Transverse colon (tissue), 3 donors: ENCODE results near the gene PPM1B.

Experiments
- CTCF ChIP-seq, 5 experiments: fragments of 200-600 bp in 3 of 5; fragments of 450-650 bp in 2 of 5; sonication (generic) in 3 of 5; IDR thresholded peaks; 1 replicate in 2 of 5; 2 replicates in 3 of 5; pipeline ENCODE4 v1.5.1; 2016 to 2017; ENCODE audit warnings: antibody characterized with exemption in 5 of 5, inconsistent platforms in 3 of 5, mild to moderate bottlenecking in 2 of 5, moderate library complexity in 1 of 5
- POLR2A ChIP-seq: fragments of 450-650 bp; IDR thresholded peaks from one replicate; pipeline ENCODE4 v1.6.1; 2016; ENCODE audit warnings: antibody characterized with exemption, mild to moderate bottlenecking, moderate library complexity

GRCh38 chr2:44277541-44277940, 108.9 kb downstream of the PPM1B start:
- TF ChIP-seq CTCF (IDR thresholded peaks at IDR 0.05): no peak
- no peak for TF ChIP-seq POLR2A
